H1 (cell line): Measurements from ENCODE around the gene SIX5. TPM values are rescaled to one million over a fixed set of nuclear protein-coding genes. Genes with fewer than 3 reads are reported as not detected.

Experiments
- HDAC6 ChIP-seq: IDR thresholded peaks from one replicate; pipeline ENCODE4 v1.7.1; 2012; ENCODE audit warnings: low read depth, mild to moderate bottlenecking, inconsistent platforms, low read length, moderate library complexity
- JUND ChIP-seq: IDR thresholded peaks from 2 replicates; pipeline ENCODE4 v1.6.1; 2011; ENCODE audit warnings: mild to moderate bottlenecking, improper control_type of control experiment, low read length
- POLR2AphosphoS5 ChIP-seq: IDR thresholded peaks from 2 replicates; pipeline ENCODE4 v1.6.1; 2011; ENCODE audit warnings: low read depth, low read length
- RFX5 ChIP-seq: IDR thresholded peaks from 2 replicates; pipeline ENCODE4 v1.6.1; 2011; ENCODE audit warnings: low read depth, low read length, improper control_type of control experiment, borderline replicate concordance
- SP4 ChIP-seq: IDR thresholded peaks from 2 replicates; pipeline ENCODE4 v1.6.1; 2012; ENCODE audit warnings: low read length, inconsistent platforms
- ZNF274 ChIP-seq: IDR thresholded peaks from 2 replicates; pipeline ENCODE4 v1.7.0; 2012; ENCODE audit warnings: low read length, borderline replicate concordance; ENCODE audit errors: extremely low read depth
- polyA plus RNA-seq, 7 experiments: library from polyadenylated mRNA; depleted of rRNA in 3 of 7; stranded (reverse) in 5 of 7; unstranded in 2 of 7; fragments of >200 nt in 5 of 7; fragments of 200-250 nt in 2 of 7; gene quantifications; 1 replicate in 5 of 7; 2 replicates in 1 of 7; 4 replicates in 1 of 7; pipeline versions ENCODE4 v1.2.1 to v1.2.3, GENCODE V29; 2011 to 2013; ENCODE audit warnings: missing spikeins in 2 of 7, mixed read lengths in 2 of 7
- total RNA-seq: library from RNA; stranded (reverse); fragmentation: NEBNext Ultra II Directional; extraction: Animal tissue kit (Norgen Biotek cat#: 25700); gene quantifications from 2 replicates; pipeline ENCODE4 v1.2.1, GENCODE V29; 2021
- TF ChIP-seq, protein P1 (sequence below): fragments of 300-600 bp; sonication (generic); IDR thresholded peaks from 2 replicates; pipeline ENCODE4 v1.7.1; 2012; ENCODE audit warnings: low read length, moderate library complexity, mild to moderate bottlenecking, inconsistent platforms; ENCODE audit not compliant: insufficient replicate concordance

SIX5 gene
- total and polyA plus RNA-seq, 2 of the 8 experiments (the other 6 are each of a cell fraction or from before 2014, with no cell fraction given): 20.9 to 24.2 TPM

DNA sequence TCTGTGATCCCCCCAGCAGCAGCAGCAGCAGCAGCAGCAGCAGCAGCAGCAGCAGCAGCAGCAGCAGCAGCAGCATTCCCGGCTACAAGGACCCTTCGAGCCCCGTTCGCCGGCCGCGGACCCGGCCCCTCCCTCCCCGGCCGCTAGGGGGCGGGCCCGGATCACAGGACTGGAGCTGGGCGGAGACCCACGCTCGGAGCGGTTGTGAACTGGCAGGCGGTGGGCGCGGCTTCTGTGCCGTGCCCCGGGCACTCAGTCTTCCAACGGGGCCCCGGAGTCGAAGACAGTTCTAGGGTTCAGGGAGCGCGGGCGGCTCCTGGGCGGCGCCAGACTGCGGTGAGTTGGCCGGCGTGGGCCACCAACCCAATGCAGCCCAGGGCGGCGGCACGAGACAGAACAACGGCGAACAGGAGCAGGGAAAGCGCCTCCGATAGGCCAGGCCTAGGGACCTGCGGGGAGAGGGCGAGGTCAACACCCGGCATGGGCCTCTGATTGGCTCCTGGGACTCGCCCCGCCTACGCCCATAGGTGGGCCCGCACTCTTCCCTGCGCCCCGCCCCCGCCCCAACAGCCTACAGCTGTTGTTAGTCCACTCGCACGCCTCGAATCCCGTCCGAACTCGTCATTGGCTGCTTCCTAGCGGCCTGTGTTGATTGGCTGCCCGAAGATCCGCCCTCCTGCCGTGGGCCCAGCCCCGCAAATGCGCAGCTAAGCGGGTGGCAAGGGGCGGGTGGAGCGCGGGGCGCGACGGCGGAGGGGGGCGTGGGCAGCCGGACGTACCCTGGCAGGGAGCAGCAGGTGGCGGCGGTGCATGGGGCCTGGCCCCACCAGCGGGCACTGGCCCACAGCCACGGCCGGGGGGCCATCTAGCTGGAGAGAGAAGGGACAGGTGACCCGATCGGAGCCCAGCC lies 1.4 kb upstream of the SIX5 start (continued):
- TF ChIP-seq, protein P1, sequence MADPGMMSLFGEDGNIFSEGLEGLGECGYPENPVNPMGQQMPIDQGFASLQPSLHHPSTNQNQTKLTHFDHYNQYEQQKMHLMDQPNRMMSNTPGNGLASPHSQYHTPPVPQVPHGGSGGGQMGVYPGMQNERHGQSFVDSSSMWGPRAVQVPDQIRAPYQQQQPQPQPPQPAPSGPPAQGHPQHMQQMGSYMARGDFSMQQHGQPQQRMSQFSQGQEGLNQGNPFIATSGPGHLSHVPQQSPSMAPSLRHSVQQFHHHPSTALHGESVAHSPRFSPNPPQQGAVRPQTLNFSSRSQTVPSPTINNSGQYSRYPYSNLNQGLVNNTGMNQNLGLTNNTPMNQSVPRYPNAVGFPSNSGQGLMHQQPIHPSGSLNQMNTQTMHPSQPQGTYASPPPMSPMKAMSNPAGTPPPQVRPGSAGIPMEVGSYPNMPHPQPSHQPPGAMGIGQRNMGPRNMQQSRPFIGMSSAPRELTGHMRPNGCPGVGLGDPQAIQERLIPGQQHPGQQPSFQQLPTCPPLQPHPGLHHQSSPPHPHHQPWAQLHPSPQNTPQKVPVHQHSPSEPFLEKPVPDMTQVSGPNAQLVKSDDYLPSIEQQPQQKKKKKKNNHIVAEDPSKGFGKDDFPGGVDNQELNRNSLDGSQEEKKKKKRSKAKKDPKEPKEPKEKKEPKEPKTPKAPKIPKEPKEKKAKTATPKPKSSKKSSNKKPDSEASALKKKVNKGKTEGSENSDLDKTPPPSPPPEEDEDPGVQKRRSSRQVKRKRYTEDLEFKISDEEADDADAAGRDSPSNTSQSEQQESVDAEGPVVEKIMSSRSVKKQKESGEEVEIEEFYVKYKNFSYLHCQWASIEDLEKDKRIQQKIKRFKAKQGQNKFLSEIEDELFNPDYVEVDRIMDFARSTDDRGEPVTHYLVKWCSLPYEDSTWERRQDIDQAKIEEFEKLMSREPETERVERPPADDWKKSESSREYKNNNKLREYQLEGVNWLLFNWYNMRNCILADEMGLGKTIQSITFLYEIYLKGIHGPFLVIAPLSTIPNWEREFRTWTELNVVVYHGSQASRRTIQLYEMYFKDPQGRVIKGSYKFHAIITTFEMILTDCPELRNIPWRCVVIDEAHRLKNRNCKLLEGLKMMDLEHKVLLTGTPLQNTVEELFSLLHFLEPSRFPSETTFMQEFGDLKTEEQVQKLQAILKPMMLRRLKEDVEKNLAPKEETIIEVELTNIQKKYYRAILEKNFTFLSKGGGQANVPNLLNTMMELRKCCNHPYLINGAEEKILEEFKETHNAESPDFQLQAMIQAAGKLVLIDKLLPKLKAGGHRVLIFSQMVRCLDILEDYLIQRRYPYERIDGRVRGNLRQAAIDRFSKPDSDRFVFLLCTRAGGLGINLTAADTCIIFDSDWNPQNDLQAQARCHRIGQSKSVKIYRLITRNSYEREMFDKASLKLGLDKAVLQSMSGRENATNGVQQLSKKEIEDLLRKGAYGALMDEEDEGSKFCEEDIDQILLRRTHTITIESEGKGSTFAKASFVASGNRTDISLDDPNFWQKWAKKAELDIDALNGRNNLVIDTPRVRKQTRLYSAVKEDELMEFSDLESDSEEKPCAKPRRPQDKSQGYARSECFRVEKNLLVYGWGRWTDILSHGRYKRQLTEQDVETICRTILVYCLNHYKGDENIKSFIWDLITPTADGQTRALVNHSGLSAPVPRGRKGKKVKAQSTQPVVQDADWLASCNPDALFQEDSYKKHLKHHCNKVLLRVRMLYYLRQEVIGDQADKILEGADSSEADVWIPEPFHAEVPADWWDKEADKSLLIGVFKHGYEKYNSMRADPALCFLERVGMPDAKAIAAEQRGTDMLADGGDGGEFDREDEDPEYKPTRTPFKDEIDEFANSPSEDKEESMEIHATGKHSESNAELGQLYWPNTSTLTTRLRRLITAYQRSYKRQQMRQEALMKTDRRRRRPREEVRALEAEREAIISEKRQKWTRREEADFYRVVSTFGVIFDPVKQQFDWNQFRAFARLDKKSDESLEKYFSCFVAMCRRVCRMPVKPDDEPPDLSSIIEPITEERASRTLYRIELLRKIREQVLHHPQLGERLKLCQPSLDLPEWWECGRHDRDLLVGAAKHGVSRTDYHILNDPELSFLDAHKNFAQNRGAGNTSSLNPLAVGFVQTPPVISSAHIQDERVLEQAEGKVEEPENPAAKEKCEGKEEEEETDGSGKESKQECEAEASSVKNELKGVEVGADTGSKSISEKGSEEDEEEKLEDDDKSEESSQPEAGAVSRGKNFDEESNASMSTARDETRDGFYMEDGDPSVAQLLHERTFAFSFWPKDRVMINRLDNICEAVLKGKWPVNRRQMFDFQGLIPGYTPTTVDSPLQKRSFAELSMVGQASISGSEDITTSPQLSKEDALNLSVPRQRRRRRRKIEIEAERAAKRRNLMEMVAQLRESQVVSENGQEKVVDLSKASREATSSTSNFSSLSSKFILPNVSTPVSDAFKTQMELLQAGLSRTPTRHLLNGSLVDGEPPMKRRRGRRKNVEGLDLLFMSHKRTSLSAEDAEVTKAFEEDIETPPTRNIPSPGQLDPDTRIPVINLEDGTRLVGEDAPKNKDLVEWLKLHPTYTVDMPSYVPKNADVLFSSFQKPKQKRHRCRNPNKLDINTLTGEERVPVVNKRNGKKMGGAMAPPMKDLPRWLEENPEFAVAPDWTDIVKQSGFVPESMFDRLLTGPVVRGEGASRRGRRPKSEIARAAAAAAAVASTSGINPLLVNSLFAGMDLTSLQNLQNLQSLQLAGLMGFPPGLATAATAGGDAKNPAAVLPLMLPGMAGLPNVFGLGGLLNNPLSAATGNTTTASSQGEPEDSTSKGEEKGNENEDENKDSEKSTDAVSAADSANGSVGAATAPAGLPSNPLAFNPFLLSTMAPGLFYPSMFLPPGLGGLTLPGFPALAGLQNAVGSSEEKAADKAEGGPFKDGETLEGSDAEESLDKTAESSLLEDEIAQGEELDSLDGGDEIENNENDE: peak; percentile 1
- TF ChIP-seq HDAC6 (no peak), ZNF274 (no peak), SP4 (peak; percentile 67; the same call in 1 of the 2 replicates), JUND (peak; percentile 17; the same call in 1 of the 2 replicates), POLR2AphosphoS5 (peak; percentile 86), RFX5 (no peak; the same call in 1 of the 2 replicates)
